HepG2 (cell line): Measurements from ENCODE around the gene ZNF320. TPM values are rescaled to one million over a fixed set of nuclear protein-coding genes. Genes with fewer than 3 reads are reported as not detected.

Experiments used
- ARID2 ChIP-seq: sonication (generic); formaldehyde crosslinking; IDR thresholded peaks from 2 replicates; pipeline ENCODE4 v1.8.1; 2022; ENCODE audit warnings: mild to moderate bottlenecking, missing genetic modification reagents, borderline replicate concordance
- BCLAF1 ChIP-seq: fragments of 450-650 bp; IDR thresholded peaks from 2 replicates; pipeline ENCODE4 v1.6.1; 2017; ENCODE audit warnings: mild to moderate bottlenecking
- FOXA3 ChIP-seq: IDR thresholded peaks from 2 replicates; pipeline ENCODE4 v1.6.1; 2016; ENCODE audit warnings: missing genetic modification reagents, missing compliant biosample characterization
- KDM5A ChIP-seq: fragments of 200-600 bp; sonication (generic); IDR thresholded peaks from 2 replicates; pipeline ENCODE4 v1.7.0; 2018; ENCODE audit warnings: antibody characterized with exemption, mild to moderate bottlenecking, low read length, borderline replicate concordance
- PREB ChIP-seq: sonication (generic); formaldehyde crosslinking; IDR thresholded peaks from 2 replicates; pipeline ENCODE4 v1.4.0; 2020; ENCODE audit warnings: missing genetic modification reagents
- RERE ChIP-seq: IDR thresholded peaks from 2 replicates; pipeline ENCODE4 v1.6.1; 2016; ENCODE audit warnings: low read depth, missing genetic modification reagents, missing compliant biosample characterization
- SMARCC2 ChIP-seq: fragments of 450-650 bp; IDR thresholded peaks from 2 replicates; pipeline ENCODE4 v1.6.1; 2017; ENCODE audit warnings: antibody characterized with exemption, mild to moderate bottlenecking
- SUZ12 ChIP-seq: fragments of 150-350 bp; IDR thresholded peaks from 2 replicates; pipeline ENCODE4 v1.6.1; 2014; ENCODE audit warnings: low read depth, low read length
- TGIF2 ChIP-seq: IDR thresholded peaks from 2 replicates; pipeline ENCODE4 v1.6.1; 2016; ENCODE audit warnings: control low read depth, missing compliant biosample characterization
- WIZ ChIP-seq: sonication (generic); formaldehyde crosslinking; IDR thresholded peaks from 2 replicates; pipeline ENCODE4 v1.5.1; 2020; ENCODE audit warnings: mild to moderate bottlenecking, missing genetic modification reagents
- ZBTB21 ChIP-seq: sonication (generic); formaldehyde crosslinking; IDR thresholded peaks from 2 replicates; pipeline ENCODE4 v1.4.0; 2020; ENCODE audit warnings: missing genetic modification reagents
- ZBTB3 ChIP-seq: sonication (generic); formaldehyde crosslinking; IDR thresholded peaks from 2 replicates; pipeline ENCODE4 v1.4.0; 2020; ENCODE audit warnings: low read depth, mild to moderate bottlenecking, moderate library complexity, missing genetic modification reagents, borderline replicate concordance
- ZBTB43 ChIP-seq: sonication (generic); formaldehyde crosslinking; conservative IDR thresholded peaks from 2 replicates; pipeline ENCODE4 v1.4.0; 2020; ENCODE audit warnings: missing genetic modification reagents
- ZFAT ChIP-seq: sonication (generic); formaldehyde crosslinking; conservative IDR thresholded peaks from 2 replicates; pipeline ENCODE4 v1.8.1; 2023; ENCODE audit warnings: missing genetic modification reagents, inconsistent platforms
- ZNF160 ChIP-seq: sonication (generic); formaldehyde crosslinking; IDR thresholded peaks from 2 replicates; pipeline ENCODE4 v1.8.0; 2022; ENCODE audit warnings: mild to moderate bottlenecking, inconsistent platforms, missing genetic modification reagents
- ZNF317 ChIP-seq: sonication (generic); formaldehyde crosslinking; IDR thresholded peaks from 2 replicates; pipeline ENCODE4 v1.5.0; 2020; ENCODE audit warnings: mild to moderate bottlenecking, missing genetic modification reagents
- ZNF326 ChIP-seq: sonication (generic); formaldehyde crosslinking; IDR thresholded peaks from 2 replicates; pipeline ENCODE4 v1.4.0; 2020; ENCODE audit warnings: missing genetic modification reagents, borderline replicate concordance
- ZNF354B ChIP-seq: sonication (generic); formaldehyde crosslinking; IDR thresholded peaks from 2 replicates; pipeline ENCODE4 v1.8.0; 2022; ENCODE audit warnings: mild to moderate bottlenecking, missing genetic modification reagents
- ZNF430 ChIP-seq: sonication (generic); formaldehyde crosslinking; IDR thresholded peaks from 2 replicates; pipeline ENCODE4 v1.9.0; 2021; ENCODE audit warnings: mild to moderate bottlenecking, missing genetic modification reagents
- polyA plus RNA-seq, 8 experiments: library from polyadenylated mRNA; depleted of rRNA in 3 of 8; stranded (reverse) in 7 of 8; unstranded in 1 of 8; fragments of >200 nt; fragmentation: Illumina TruSeq in 4 of 8; extraction: Trizol in 4 of 8; gene quantifications; 2 replicates each; pipeline versions ENCODE4 v1.2.1 to v1.2.3, GENCODE V29; 2011 to 2016; ENCODE audit warnings: low read depth in 4 of 8, missing spikeins in 1 of 8, mixed read lengths in 1 of 8; ENCODE audit not compliant: insufficient read depth in 1 of 8
- total RNA-seq, 5 experiments: library from RNA; depleted of rRNA; stranded (reverse); fragments of >200 nt; fragmentation: Illumina TruSeq; extraction: Trizol; gene quantifications; 2 replicates each; pipeline ENCODE4 v1.2.3, GENCODE V29; 2016; ENCODE audit warnings: low read depth in 1 of 5

The ZNF320 gene
- total and polyA plus RNA-seq, 2 of the 13 experiments (the other 11 are each of a cell fraction or from before 2014, with no cell fraction given) = 0.49 TPM; not detected in 1

- TF ChIP-seq TGIF2 (CRISPR knock-in tag) (0 out of 2 replicates have a peak, but pooled peaks have one; percentile 66), ZBTB43 (CRISPR knock-in tag) (no peak), BCLAF1 (no peak), PREB (CRISPR knock-in tag) (no peak), KDM5A (0 out of 2 replicates have a peak, but pooled peaks have one; percentile 25), SUZ12 (no peak), WIZ (CRISPR knock-in tag) (no peak), SMARCC2 (no peak), ZNF160 (CRISPR knock-in tag) (no peak), ZNF326 (CRISPR knock-in tag) (no peak), ZFAT (CRISPR knock-in tag) (no peak), RERE (CRISPR knock-in tag) (no peak), ZBTB3 (CRISPR knock-in tag) (no peak), ARID2 (CRISPR knock-in tag) (peak; percentile 69; the same call in 1 of the 2 replicates), ZNF354B (CRISPR knock-in tag) (no peak), ZNF317 (CRISPR knock-in tag) (no peak), ZNF430 (CRISPR knock-in tag) (no peak; the same call in 1 of the 2 replicates), FOXA3 (CRISPR knock-in tag) (no peak), ZBTB21 (CRISPR knock-in tag) (no peak)
Measured at GRCh38 chr19:52922841-52923777, 25.7 kb upstream of the ZNF320 start, which contains the start of gene ZNF888 (continued).
